Activated T-cell treated with anti-CD3 and anti-CD28 coated beads for 4 hours (primary cell): ENCODE data around the gene HOXA6.

Experiments
- DNase-seq: peaks from one replicate; pipeline ENCODE4 v3.0.0-alpha.2; 2020

HOXA6 gene

DNA sequence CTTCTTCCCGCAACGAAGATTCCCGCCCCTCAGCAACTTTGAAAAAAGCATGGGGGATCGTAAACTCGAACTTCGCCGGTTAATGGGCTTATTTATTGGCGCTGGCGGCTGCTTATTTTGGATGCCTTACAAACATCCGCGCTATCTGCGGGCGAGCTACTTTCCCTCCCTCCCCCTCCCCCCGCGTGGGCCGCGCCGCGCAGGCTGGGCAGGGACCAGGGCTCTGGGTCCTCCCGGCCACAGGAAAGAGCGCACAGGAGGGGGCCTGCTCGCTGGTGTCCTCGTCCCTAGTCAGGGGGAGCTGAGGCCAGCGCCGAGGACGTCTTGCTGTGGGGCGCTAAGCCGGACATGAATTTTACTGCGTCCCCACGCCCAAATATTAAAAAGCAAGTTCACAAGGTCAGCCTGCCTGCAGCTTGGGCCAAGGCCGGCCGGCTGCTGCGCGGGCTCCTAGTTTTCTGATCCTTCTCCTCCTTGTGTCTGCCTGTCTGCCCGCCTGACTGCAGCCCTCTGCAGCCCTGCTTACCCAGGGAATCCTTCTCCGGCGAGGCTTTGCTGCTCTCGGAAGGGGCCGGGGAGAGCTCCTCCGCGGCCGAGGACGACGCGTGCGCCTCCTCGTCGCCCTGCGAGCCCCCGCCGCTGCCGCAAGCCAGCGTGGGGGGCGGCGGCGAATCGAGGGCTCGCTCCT is 25.4 kb upstream of the HOXA6 start:
- no peak for DNase-seq

GRCh38 chr7:27172315-27172774 is 24.8 kb upstream of the HOXA6 start:
- no peak for DNase-seq

- DNase-seq, result no peak
Measured at GRCh38 chr7:27171637-27172314, 24.2 kb upstream of the HOXA6 start.

- DNase-seq, result no peak
Measured at GRCh38 chr7:27171325-27171636, 23.7 kb upstream of the HOXA6 start.

DNA sequence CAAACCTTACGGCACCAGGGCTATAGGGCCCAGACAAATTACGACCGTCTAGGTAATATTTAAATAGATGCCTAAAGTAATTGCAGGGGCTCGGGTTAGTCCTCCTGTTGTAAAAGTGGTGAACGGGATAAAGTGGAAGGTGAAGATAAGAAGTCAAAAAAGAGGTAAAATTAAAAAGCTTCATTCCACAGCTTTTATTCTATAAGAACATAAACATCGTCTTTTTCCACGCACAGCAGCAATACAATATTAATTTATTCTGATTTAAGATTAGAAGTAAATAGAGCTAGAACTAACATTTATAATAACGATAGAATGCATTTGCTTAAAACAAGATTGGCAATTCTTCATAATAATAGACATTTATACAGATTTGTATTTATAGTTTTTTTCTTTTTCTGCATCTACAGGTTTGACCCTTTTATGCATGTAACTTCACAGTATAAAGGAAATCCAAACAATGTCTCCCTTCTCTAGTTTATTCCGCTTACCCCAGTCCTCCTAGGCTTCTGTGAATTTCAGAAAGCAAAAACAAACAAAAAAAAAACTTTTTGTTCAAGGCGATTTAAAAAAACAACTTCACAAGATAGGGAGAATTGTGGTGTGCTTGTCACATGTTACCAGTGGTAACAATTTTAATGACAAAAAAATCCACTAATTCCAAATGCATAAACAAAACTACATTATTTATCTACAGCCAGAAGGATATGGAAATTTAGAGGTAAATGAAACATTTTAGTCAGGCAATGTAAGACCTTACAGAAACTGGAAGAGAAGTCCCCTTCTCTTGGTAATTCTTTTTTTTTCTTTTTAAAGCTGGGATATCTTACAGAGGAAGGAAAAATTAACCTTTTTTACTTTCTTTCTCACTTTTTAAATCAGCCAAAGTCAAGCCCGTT is 23.1 kb upstream of the HOXA6 start:
- DNase-seq, result no peak

GRCh38 chr7:27169658-27170425 is 22.3 kb upstream of the HOXA6 start:
- no peak for DNase-seq

DNA sequence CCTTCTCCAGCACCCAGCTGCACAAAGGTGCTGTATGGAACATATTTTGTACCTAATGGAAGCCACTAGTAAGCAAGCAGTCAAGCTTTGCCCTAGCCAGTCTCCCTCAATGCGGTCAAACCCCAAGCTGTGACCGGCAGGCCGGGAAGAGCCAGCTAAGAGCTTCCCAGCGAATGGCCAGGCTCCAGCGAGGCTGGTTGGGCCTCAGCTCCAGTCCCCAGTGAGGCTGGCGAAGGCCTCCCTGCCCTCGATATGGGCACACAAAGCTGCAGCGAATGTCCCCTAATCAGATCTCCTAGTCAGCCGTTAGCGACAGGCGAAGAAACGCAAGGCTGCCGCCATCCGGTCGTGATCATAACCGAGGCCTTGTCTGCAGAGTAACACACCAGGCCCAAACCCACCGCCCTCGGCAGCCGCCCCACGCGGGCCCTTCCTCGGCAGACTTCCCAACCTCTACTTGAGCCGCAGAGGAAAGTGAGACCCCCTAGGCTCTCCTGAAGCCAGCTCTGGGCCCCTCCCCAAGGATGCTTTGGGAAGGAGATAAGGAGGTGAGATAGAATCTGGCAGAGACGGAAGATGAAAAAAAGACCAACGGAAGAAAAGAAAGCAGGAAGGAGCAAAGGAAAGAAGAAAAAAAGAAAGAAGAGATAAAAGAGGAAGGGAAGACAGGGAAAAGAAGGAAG is 20.8 kb upstream of the HOXA6 start:
- DNase-seq, result no peak

GRCh38 chr7:27167916-27168264 is 20.3 kb upstream of the HOXA6 start:
- no peak for DNase-seq

DNA sequence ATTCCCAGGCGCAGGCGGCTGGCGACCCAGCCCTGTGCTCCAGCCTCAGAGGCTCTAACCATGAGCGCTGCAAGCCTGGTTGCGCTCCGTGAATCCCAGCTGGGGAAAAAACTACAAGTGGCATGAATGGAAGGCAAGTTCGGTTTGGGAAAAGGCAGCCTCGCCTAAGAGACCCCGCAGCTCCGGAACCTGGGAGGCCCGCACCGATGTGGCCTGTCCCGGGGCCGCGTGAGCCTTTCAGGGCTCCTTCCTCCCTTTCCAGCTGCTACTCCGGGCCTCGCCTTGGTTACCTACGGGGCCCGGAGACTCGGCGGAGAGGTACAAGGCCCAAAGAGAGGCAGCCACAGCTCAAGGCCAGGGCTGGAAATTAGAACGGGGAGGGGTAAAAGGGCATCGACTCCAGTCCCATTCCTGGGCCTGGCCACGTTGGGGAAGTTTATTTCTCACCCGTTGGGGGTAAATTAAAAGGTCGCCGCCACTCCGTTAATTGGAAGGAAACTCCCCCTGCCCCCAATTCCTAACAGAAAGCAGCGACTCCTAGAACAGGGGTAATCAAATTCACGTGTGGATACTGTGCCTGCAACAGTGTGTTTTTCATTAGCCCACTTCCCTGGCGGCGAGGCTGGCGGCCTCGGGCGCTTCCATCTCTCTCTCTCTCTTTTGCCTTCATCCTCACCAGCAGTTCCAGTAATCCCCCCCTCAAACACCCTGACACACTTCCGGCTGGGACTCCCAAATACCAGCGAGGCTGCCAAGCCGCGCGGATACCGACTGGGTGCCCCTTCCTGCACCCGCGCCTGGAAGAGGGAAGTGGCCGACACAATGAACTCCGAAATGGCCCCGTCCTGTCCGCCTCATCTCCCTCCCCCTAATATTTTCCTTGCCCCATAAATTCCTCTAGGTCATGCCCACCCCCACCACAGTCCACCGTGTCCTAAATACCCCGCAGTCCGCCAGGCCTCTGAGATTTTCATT is 19.2 kb upstream of the HOXA6 start:
- no peak for DNase-seq

DNA sequence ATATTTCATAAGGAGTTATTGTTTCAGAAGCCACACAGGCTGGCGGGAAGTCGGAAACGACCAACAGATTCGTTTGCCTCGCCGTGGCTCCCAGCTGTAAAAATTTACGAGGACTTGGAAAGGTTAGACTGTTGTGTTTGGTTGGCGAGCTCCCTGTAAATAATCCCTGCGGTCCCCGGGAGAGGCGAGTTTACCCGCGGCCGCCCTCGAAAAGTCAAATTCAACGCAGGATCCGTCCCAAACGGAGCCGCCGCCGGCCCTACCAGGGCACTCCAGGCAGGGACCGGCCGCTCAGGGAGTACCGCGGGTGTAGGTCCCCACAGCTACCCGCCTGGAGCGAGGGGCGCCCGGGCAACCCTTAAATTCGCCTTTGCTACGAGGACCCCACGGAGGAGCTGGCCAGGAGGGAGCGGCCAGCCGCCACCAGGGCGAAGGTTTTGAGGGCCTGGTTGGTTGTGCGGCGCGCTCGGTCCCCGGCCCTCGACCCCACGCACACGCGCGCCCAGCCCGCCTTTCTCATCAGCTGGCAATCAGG is 18.5 kb upstream of the HOXA6 start:
- DNase-seq, result no peak

GRCh38 chr7:27165089-27165995 is 17.8 kb upstream of the HOXA6 start, which contains the start of gene HOXA9:
HOXA9 (minus strand) TSS chr7:27165537; CDS start chr7:27165457, 80 bp downstream.
- no peak for DNase-seq

- no peak for DNase-seq
Measured at GRCh38 chr7:27164367-27165088, 17.0 kb upstream of the HOXA6 start.

GRCh38 chr7:27164045-27164366 is 16.4 kb upstream of the HOXA6 start:
- no peak for DNase-seq

GRCh38 chr7:27163288-27164044 is 15.9 kb upstream of the HOXA6 start:
- DNase-seq, result no peak

GRCh38 chr7:27162561-27163287 is 15.2 kb upstream of the HOXA6 start:
- no peak for DNase-seq

GRCh38 chr7:27161721-27162560 is 14.4 kb upstream of the HOXA6 start:
- DNase-seq, result no peak
